ENCODE measurements around the gene SLC9A3. TPM values are rescaled to one million over a fixed set of nuclear protein-coding genes. Genes with fewer than 3 reads are reported as not detected.

SLC9A3 gene
- total RNA-seq, 1 experiment from 2014 or later = 0.85 TPM

GRCh38 chr5:448061-448765, 76.0 kb downstream of the SLC9A3 start:
- Histone ChIP-seq H2AK5ac (ENCODE audit: insufficient read length, low read length) (no peak overlapping the region), H2BK15ac (ENCODE audit: low read depth, low read length) (no peak overlapping the region), H3K4me2 (ENCODE audit: insufficient read depth, insufficient read length, low read length) (no peak overlapping the region), H4K91ac (ENCODE audit: insufficient read length, low read depth, low read length) (no peak overlapping the region), H3K9ac (ENCODE audit: extremely low read depth, insufficient read length, low read length) (no peak overlapping the region), H3K79me2 (ENCODE audit: insufficient read depth, low read length) (peaks cover 6% of the 10 kb centered on the region; the same call in 1 of the 2 replicates), H3K27me3 (ENCODE audit: insufficient read depth, low read length) (no peaks in the 10 kb centered on the region), H3K23ac (ENCODE audit: insufficient read length, low read depth, low read length) (no peak overlapping the region), H3K27ac (ENCODE audit: insufficient read length, low read depth, low read length) (no peak overlapping the region), H3K23me2 (ENCODE audit: insufficient read length, low read depth, low read length, poor library complexity, severe bottlenecking) (peaks cover 5% of the 10 kb centered on the region), H3K79me1 (ENCODE audit: insufficient read depth, low read depth, low read length, poor library complexity, severe bottlenecking) (peaks cover 10% of the 10 kb centered on the region), H2BK120ac (ENCODE audit: low read depth, low read length, poor library complexity, severe bottlenecking) (no peak overlapping the region), H4K20me1 (ENCODE audit: control insufficient read depth, insufficient read depth, insufficient read length) (no peaks in the 10 kb centered on the region), H3K9me3 (ENCODE audit: control insufficient read depth, low read depth, low read length) (no peaks in the 10 kb centered on the region), H2AFZ (ENCODE audit: low read length) (no peak overlapping the region), H3K4me1 (ENCODE audit: insufficient read depth, low read length) (no peaks in the 10 kb centered on the region), H3K56ac (ENCODE audit: insufficient read length, low read depth, low read length) (no peak overlapping the region), H3K4ac (ENCODE audit: low read depth, low read length) (no peak overlapping the region), H3T11ph (ENCODE audit: low read length) (no peak overlapping the region), H2BK5ac (ENCODE audit: insufficient read length, low read length) (no peak overlapping the region), H4K5ac (ENCODE audit: insufficient read length, low read depth, low read length) (no peak overlapping the region), H2BK20ac (ENCODE audit: low read depth, low read length, poor library complexity, severe bottlenecking) (no peak overlapping the region), H3K18ac (ENCODE audit: insufficient read length, low read depth, low read length) (no peak overlapping the region), H3K14ac (ENCODE audit: insufficient read depth, low read length) (no peak overlapping the region), H2BK12ac (ENCODE audit: insufficient read length, low read depth, low read length) (no peak overlapping the region), H4K8ac (replicated peaks; ENCODE audit: insufficient read length, low read depth, low read length) (no peak overlapping the region)
- Mint-ChIP-seq H3K4me3 (no peak overlapping the region), H3K27ac (no peak overlapping the region), H3K36me3 (ENCODE audit: insufficient read depth in 1 of 3, low read depth in 3 of 3) (peaks cover 58 to 70% (median 70%) of the 10 kb centered on the region in 3 experiments), H3K27me3 (ENCODE audit: low read depth) (no peaks in the 10 kb centered on the region), H3K9me3 (peaks cover 10 to 16% of the 10 kb centered on the region in 2 experiments), H3K4me1 (peaks cover 7 to 8% of the 10 kb centered on the region in 2 experiments; a peak in 3 of 4 replicates)
- WGBS (ENCODE audit: extremely low coverage, insufficient read length, low lambda C conversion rate) = no CpG with 5 or more reads among the region's 21 CpGs
- TF ChIP-seq CTCF (conservative IDR thresholded peaks at IDR 0.05) = no peak
- DNase-seq = peak; percentile 14

All from H9 (cell line).